ENCODE data around the gene MINAR2. TPM values are rescaled to one million over a fixed set of nuclear protein-coding genes. Genes with fewer than 3 reads are reported as not detected.

Gene MINAR2
- total RNA-seq, 2 experiments from 2014 or later: not detected

DNA sequence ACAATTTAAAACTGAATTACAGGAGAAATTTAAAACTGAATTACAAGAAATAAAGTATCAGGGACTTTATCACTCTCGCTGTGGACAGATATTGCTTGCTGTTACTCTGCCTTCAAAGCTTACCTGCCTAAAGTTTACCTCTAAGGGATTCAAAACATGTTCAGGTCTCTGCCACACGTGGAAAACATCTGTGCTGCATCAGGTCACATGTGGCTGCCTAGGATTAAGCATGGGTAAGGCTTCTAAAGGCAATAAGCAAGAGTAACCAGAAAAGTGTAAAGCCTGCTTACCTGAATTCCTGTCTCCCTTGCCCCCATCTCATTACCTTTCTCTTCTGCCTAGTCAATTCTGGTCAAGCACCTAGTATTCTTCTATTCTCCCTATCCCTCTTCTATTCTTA, 18.9 kb downstream of the MINAR2 start:
- ChIA-PET POLR2A (no interaction called here), CTCF (interaction anchor here (0.6 to 9.1 kb wide), 5 partner anchors 12 to 1178 kb away, joined by 3 to 150 read pairs (median 3); no protein-coding TSS in a partner anchor)
- H3K27ac Mint-ChIP-seq: no peak overlapping the region
- no peaks in the 10 kb centered on the region for H3K4me1 Mint-ChIP-seq (ENCODE audit: low read depth)
- no peaks in the 10 kb centered on the region for H3K9me3 Mint-ChIP-seq
- DNase-seq (no peak), ATAC-seq (no peak)
- peaks cover 4% of the 10 kb centered on the region for H3K27me3 Mint-ChIP-seq
- TF ChIP-seq, protein P1, sequence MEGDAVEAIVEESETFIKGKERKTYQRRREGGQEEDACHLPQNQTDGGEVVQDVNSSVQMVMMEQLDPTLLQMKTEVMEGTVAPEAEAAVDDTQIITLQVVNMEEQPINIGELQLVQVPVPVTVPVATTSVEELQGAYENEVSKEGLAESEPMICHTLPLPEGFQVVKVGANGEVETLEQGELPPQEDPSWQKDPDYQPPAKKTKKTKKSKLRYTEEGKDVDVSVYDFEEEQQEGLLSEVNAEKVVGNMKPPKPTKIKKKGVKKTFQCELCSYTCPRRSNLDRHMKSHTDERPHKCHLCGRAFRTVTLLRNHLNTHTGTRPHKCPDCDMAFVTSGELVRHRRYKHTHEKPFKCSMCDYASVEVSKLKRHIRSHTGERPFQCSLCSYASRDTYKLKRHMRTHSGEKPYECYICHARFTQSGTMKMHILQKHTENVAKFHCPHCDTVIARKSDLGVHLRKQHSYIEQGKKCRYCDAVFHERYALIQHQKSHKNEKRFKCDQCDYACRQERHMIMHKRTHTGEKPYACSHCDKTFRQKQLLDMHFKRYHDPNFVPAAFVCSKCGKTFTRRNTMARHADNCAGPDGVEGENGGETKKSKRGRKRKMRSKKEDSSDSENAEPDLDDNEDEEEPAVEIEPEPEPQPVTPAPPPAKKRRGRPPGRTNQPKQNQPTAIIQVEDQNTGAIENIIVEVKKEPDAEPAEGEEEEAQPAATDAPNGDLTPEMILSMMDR (IDR thresholded peaks at IDR 0.05): no peak
- intact Hi-C loops (cut with micrococcal nuclease): loop anchor here (2.0 to 10.0 kb wide), 4 partner anchors 102 to 1552 kb away; no protein-coding TSS in a partner anchor
- H3K36me3 Mint-ChIP-seq (ENCODE audit: low read depth): no peaks in the 10 kb centered on the region
- no peak overlapping the region for H3K4me3 Mint-ChIP-seq

DNA sequence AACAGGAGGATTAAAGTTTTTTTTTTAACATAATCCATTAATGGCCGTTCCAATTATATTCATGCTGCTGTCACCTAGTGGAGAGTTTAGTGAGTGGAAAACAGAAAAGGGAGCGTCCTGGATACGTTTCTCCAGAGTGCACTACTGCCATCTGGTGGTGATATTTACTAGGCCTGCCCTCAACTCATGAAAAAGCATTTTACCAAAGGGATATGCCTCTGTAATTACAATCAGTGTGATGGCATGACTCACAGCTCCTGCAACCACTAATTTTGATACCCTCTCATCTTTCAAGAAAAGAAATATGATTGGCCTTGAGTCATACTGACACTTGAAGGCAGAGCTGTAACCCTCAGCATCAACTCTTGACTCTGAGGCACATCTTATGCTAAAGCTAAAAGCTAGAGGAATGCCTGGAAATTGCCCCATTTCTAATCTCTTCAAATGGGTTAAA, 20.1 kb downstream of the MINAR2 start:
- CTCF ChIA-PET: interaction anchor here (0.6 to 9.1 kb wide), 18 partner anchors 9 to 862 kb away, joined by 3 to 150 read pairs (median 3); no protein-coding TSS in a partner anchor
- Mint-ChIP-seq H3K36me3 (ENCODE audit: low read depth) (no peaks in the 10 kb centered on the region), H3K9me3 (no peaks in the 10 kb centered on the region), H3K4me1 (ENCODE audit: low read depth) (no peaks in the 10 kb centered on the region), H3K27me3 (peaks cover 4% of the 10 kb centered on the region), H3K27ac (no peak overlapping the region), H3K4me3 (no peak overlapping the region)
- ATAC-seq (peak; percentile 95), DNase-seq (peak; percentile 80)
- POLR2A ChIA-PET: no interaction called here
- TF ChIP-seq, protein P1 (IDR thresholded peaks at IDR 0.05): peak; percentile 80
- intact Hi-C loops (cut with micrococcal nuclease): loop anchor here (2.0 to 10.0 kb wide), 4 partner anchors 103 to 1553 kb away; no protein-coding TSS in a partner anchor

DNA sequence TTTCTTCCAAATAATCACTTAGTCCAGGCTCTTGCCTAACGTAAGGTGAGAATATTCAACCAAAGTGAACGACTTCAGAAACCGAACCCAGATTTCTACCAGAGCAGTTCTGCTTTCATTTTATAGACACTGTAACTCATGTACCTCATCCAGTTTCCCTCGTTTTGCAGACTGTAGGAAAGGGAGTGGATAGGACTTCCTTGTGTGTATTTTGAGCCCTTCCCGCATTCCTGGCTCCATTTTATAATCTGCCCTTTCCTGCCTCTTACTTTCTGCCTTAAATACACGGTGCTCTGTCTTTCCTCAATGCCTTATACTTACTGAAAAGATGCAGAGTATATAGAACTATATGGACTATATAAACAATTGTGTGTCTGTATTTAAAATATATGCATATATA, 20.8 kb downstream of the MINAR2 start:
- Mint-ChIP-seq H3K27ac (no peak overlapping the region), H3K4me1 (ENCODE audit: low read depth) (no peaks in the 10 kb centered on the region), H3K4me3 (no peak overlapping the region), H3K27me3 (peaks cover 4% of the 10 kb centered on the region), H3K36me3 (ENCODE audit: low read depth) (no peaks in the 10 kb centered on the region), H3K9me3 (no peaks in the 10 kb centered on the region)
- POLR2A ChIA-PET: no interaction called here
- ATAC-seq: no peak
- intact Hi-C loops (cut with micrococcal nuclease): loop anchor here (5.0 to 10.0 kb wide), 3 partner anchors 594 to 1554 kb away; no protein-coding TSS in a partner anchor
- CTCF ChIA-PET: interaction anchor here (0.6 to 9.1 kb wide), 15 partner anchors 9 to 863 kb away, joined by 3 to 150 read pairs (median 3); no protein-coding TSS in a partner anchor
- TF ChIP-seq, protein P1 (IDR thresholded peaks at IDR 0.05): no peak
- no peak for DNase-seq

DNA sequence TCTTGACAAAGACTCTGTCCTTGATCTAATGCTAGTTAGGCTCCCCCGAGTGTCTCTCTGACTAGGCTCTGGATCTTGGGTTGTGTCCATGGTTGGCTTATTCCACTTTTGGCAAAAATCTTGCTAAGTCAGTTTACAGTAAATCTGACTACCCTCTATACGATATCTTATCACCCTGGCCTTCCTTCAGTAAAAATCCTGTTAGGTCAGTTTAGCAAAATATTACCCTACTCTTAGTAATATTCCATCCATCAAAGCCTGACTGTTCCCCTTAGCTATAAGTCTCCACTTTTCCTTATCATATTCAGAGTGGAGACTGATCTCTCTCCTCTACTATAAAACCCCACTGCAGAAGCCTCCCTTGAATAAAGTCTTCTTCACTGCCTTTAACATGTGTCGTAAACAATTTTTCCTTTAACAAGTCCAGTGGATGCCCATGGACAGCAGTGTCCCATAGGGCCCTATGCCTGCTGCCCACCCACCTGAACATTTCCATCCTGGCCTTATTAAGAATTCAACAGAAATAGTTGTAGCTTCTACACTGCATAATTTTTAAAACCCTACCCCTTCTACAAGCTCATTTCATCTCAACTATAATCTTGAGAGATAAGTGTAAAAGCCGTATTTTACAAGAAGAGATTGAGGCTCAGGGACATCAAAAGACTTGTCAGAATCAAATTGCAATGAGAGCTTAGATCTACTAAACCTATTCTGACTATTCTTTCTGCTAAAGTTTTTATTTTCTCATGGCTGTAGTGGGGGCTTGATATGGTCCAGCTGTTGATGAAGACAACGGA, 22.3 kb downstream of the MINAR2 start:
- ATAC-seq (no peak), DNase-seq (no peak)
- no peak overlapping the region for H3K27ac Mint-ChIP-seq
- peaks cover 4% of the 10 kb centered on the region for H3K27me3 Mint-ChIP-seq
- no peaks in the 10 kb centered on the region for H3K4me1 Mint-ChIP-seq (ENCODE audit: low read depth)
- POLR2A ChIA-PET: interaction anchor here (1.0 kb wide), 1 partner anchor 82 kb away, joined by 3 read pairs; no protein-coding TSS in a partner anchor
- CTCF ChIA-PET: interaction anchor here (1.3 to 9.1 kb wide), 9 partner anchors 11 to 371 kb away, joined by 3 to 150 read pairs (median 4); no protein-coding TSS in a partner anchor
- TF ChIP-seq, protein P1 (IDR thresholded peaks at IDR 0.05): no peak
- no peaks in the 10 kb centered on the region for H3K36me3 Mint-ChIP-seq (ENCODE audit: low read depth)
- no peaks in the 10 kb centered on the region for H3K9me3 Mint-ChIP-seq
- no peak overlapping the region for H3K4me3 Mint-ChIP-seq
- intact Hi-C loops (cut with micrococcal nuclease): no loop called here
